HEK293T (cell line): ENCODE results near the gene IGF2.

Experiments
- ARNT ChIP-seq: fragments of 450-650 bp; IDR thresholded peaks from 2 replicates; pipeline ENCODE4 v1.6.1; 2017; ENCODE audit warnings: mild to moderate bottlenecking
- BHLHE40 ChIP-seq: fragments of 450-650 bp; IDR thresholded peaks from 2 replicates; pipeline ENCODE4 v1.6.1; 2016; ENCODE audit warnings: mild to moderate bottlenecking, moderate library complexity, borderline replicate concordance
- FOXA1 ChIP-seq: fragments of 450-650 bp; IDR thresholded peaks from 2 replicates; pipeline ENCODE4 v1.6.1; 2016; ENCODE audit warnings: mild to moderate bottlenecking
- FOXK2 ChIP-seq: fragments of 450-650 bp; IDR thresholded peaks from 2 replicates; pipeline ENCODE4 v1.6.1; 2016; ENCODE audit warnings: mild to moderate bottlenecking
- FOXM1 ChIP-seq: fragments of 450-650 bp; IDR thresholded peaks from 2 replicates; pipeline ENCODE4 v1.6.1; 2017; ENCODE audit warnings: mild to moderate bottlenecking, borderline replicate concordance
- L3MBTL2 ChIP-seq: fragments of 450-650 bp; conservative IDR thresholded peaks from 2 replicates; pipeline ENCODE4 v1.6.1; 2016; ENCODE audit warnings: mild to moderate bottlenecking
- NFRKB ChIP-seq: fragments of 450-650 bp; IDR thresholded peaks from 2 replicates; pipeline ENCODE4 v1.6.1; 2016; ENCODE audit warnings: mild to moderate bottlenecking, moderate library complexity
- TARDBP ChIP-seq: fragments of 450-650 bp; IDR thresholded peaks from 2 replicates; pipeline ENCODE4 v1.6.1; 2016
- ZNF384 ChIP-seq: fragments of 450-650 bp; IDR thresholded peaks from 2 replicates; pipeline ENCODE4 v1.6.1; 2016

- TF ChIP-seq L3MBTL2: no peak
- no peak for TF ChIP-seq NFRKB
- TF ChIP-seq ZNF384: no peak
- TF ChIP-seq BHLHE40: no peak
- TF ChIP-seq FOXK2: no peak
- no peak for TF ChIP-seq TARDBP
- TF ChIP-seq FOXM1: no peak
- TF ChIP-seq ARNT: no peak
- no peak for TF ChIP-seq FOXA1
These were observed 43.7 kb upstream of the IGF2 start for GRCh38 chr11:2182692-2183474.
